Nephron (organoid): Measurements from ENCODE around the gene ACRV1.

Experiments used
- H3K27ac Mint-ChIP-seq, 3 experiments: 2 replicates each; pipeline ENCODE4 v1.8.0; 2020; ENCODE audit warnings: mixed read lengths in 3 of 3, mild to moderate bottlenecking in 2 of 3, moderate library complexity in 1 of 3
- H3K27me3 Mint-ChIP-seq: 2 replicates; pipeline ENCODE4 v1.8.0; 2021; ENCODE audit warnings: low read depth, mild to moderate bottlenecking, moderate library complexity, mixed read lengths
- H3K36me3 Mint-ChIP-seq: 2 replicates; pipeline ENCODE4 v1.8.0; 2020; ENCODE audit warnings: low read depth, mixed read lengths
- H3K4me1 Mint-ChIP-seq: 2 replicates; pipeline ENCODE4 v1.8.0; 2020; ENCODE audit warnings: mixed read lengths
- H3K4me3 Mint-ChIP-seq, 3 experiments: 2 replicates each; pipeline ENCODE4 v1.8.0; 2020; ENCODE audit warnings: mild to moderate bottlenecking in 3 of 3, mixed read lengths in 3 of 3, moderate library complexity in 2 of 3
- H3K9me3 Mint-ChIP-seq: 2 replicates; pipeline ENCODE4 v1.8.0; 2020; ENCODE audit warnings: mixed read lengths
- CTCF ChIP-seq, 3 experiments: fragments of 200-600 bp; sonication (generic); IDR thresholded peaks; one replicate each; pipeline ENCODE4 v1.5.0; 2021; ENCODE audit warnings: antibody characterized with exemption in 3 of 3; ENCODE audit not compliant: unreplicated experiment in 3 of 3

Gene ACRV1

GRCh38 chr11:125645871-125646270 is 34.8 kb downstream of the ACRV1 start:
- Mint-ChIP-seq H3K4me1 (no peaks in the 10 kb centered on the region), H3K27me3 (no peaks in the 10 kb centered on the region), H3K4me3 (no peak overlapping the region), H3K9me3 (no peaks in the 10 kb centered on the region), H3K27ac (no peak overlapping the region), H3K36me3 (peaks cover 68% of the 10 kb centered on the region)
- no peak for TF ChIP-seq CTCF (IDR thresholded peaks at IDR 0.05; ENCODE audit: unreplicated experiment in 3 of 3)

- no peaks in the 10 kb centered on the region for H3K27me3 Mint-ChIP-seq
These were observed 42.3 kb downstream of the ACRV1 start for GRCh38 chr11:125638315-125638714.

GRCh38 chr11:125637840-125638239 is 42.8 kb downstream of the ACRV1 start:
- H3K27ac Mint-ChIP-seq = peak overlapping the region; percentile 0 to 76 (median 44)

More at GRCh38 chr11:125638315-125638714, 42.3 kb downstream of the ACRV1 start:
- H3K4me1 Mint-ChIP-seq = no peaks in the 10 kb centered on the region
- H3K4me3 Mint-ChIP-seq = no peak overlapping the region
- H3K36me3 Mint-ChIP-seq = peaks cover 51% of the 10 kb centered on the region
- H3K27ac Mint-ChIP-seq = peak overlapping the region; percentile 0 to 76 (median 44)
- no peak for TF ChIP-seq CTCF (IDR thresholded peaks at IDR 0.05; ENCODE audit: unreplicated experiment in 3 of 3)
- H3K9me3 Mint-ChIP-seq = no peaks in the 10 kb centered on the region

GRCh38 chr11:125627236-125627910 is 53.3 kb downstream of the ACRV1 start:
- TF ChIP-seq CTCF (IDR thresholded peaks at IDR 0.05; ENCODE audit: unreplicated experiment in 3 of 3) = no peak
- Mint-ChIP-seq H3K27me3 (no peaks in the 10 kb centered on the region), H3K9me3 (no peaks in the 10 kb centered on the region), H3K4me1 (peaks cover 20% of the 10 kb centered on the region), H3K36me3 (peaks cover 12% of the 10 kb centered on the region), H3K4me3 (peak overlapping the region; percentile 92 to 95 (median 94)), H3K27ac (peak overlapping the region; percentile 72 to 95 (median 92))

More at GRCh38 chr11:125637840-125638239, 42.8 kb downstream of the ACRV1 start:
- no peak for TF ChIP-seq CTCF (IDR thresholded peaks at IDR 0.05; ENCODE audit: unreplicated experiment in 3 of 3)
- Mint-ChIP-seq H3K4me3 (no peak overlapping the region), H3K9me3 (no peaks in the 10 kb centered on the region), H3K27me3 (no peaks in the 10 kb centered on the region), H3K36me3 (peaks cover 51% of the 10 kb centered on the region), H3K4me1 (no peaks in the 10 kb centered on the region)

GRCh38 chr11:125626288-125626950 is 54.2 kb downstream of the ACRV1 start:
- Mint-ChIP-seq H3K4me3 (peak overlapping the region; percentile 92 to 95 (median 94)), H3K27ac (peak overlapping the region; percentile 92 to 96 (median 95)), H3K36me3 (peaks cover 21% of the 10 kb centered on the region), H3K27me3 (no peaks in the 10 kb centered on the region), H3K9me3 (no peaks in the 10 kb centered on the region), H3K4me1 (peaks cover 20% of the 10 kb centered on the region)
- TF ChIP-seq CTCF (IDR thresholded peaks at IDR 0.05; ENCODE audit: unreplicated experiment in 3 of 3) = peak in 2 of 3 experiments; percentile 15 to 23
